PC-3 (cell line): ENCODE data around the gene PLA2G4F. TPM values are rescaled to one million over a fixed set of nuclear protein-coding genes. Genes with fewer than 3 reads are reported as not detected.

Experiments used
- ATAC-seq: fragments of 200-7000 bp; cut with Tn5 transposase; 2 replicates; pipeline ENCODE4 v1.9.1; 2020; ENCODE audit warnings: mild to moderate bottlenecking, moderate library complexity
- BruUV-seq: library from RNA; stranded (reverse); fragments of 400-500 nt; replicated peaks from 2 replicates; lab custom pipeline; 2021; lab: Mats Ljungman, UMichigan
- CTCF ChIA-PET: fragments of 300-600 bp; sonication (Branson Sonifier 250); formaldehyde crosslinking; loops from one replicate; lab custom pipeline; 2022; ENCODE audit warnings: antibody characterized with exemption; lab: Charles Lee
- POLR2A ChIA-PET: fragments of 300-600 bp; sonication (Branson Sonifier 250); formaldehyde crosslinking; loops from one replicate; lab custom pipeline; 2022; ENCODE audit warnings: antibody characterized with exemption; ENCODE audit not compliant: unreplicated experiment; lab: Charles Lee
- DNase-seq: peaks from one replicate; pipeline ENCODE4 v3.0.0-alpha.2; 2015
- H2AFZ ChIP-seq: fragments of 300-600 bp; sonication (generic); 2 replicates; pipeline ENCODE4 v1.6.0; 2016; ENCODE audit warnings: antibody characterized with exemption, low read length
- H3F3A ChIP-seq: fragments of 300-600 bp; sonication (generic); one replicate; pipeline ENCODE4 v1.6.0; 2017; ENCODE audit warnings: antibody characterized with exemption, low read length, control low read depth, mild to moderate bottlenecking; ENCODE audit not compliant: unreplicated experiment
- H3K27ac ChIP-seq: fragments of 300-600 bp; sonication (generic); 2 replicates; pipeline ENCODE4 v1.5.1; 2016; ENCODE audit warnings: mild to moderate bottlenecking, low read length
- H3K27me3 ChIP-seq: fragments of 300-600 bp; sonication (generic); 2 replicates; pipeline ENCODE4 v1.6.1; 2016; ENCODE audit warnings: low read length, mixed read lengths
- H3K36me3 ChIP-seq: fragments of 300-600 bp; sonication (generic); 2 replicates; pipeline ENCODE4 v1.6.1; 2016; ENCODE audit warnings: low read depth, mixed run types, low read length, mixed read lengths
- H3K4me1 ChIP-seq: fragments of 300-600 bp; sonication (generic); 2 replicates; pipeline ENCODE4 v1.5.1; 2016; ENCODE audit warnings: low read length; ENCODE audit not compliant: insufficient read depth
- H3K4me2 ChIP-seq: fragments of 300-600 bp; sonication (generic); 2 replicates; pipeline ENCODE4 v1.6.0; 2016; ENCODE audit warnings: low read length
- H3K4me3 ChIP-seq: fragments of 300-600 bp; sonication (generic); 2 replicates; pipeline ENCODE4 v1.5.1; 2016; ENCODE audit warnings: mild to moderate bottlenecking, low read length, mixed read lengths
- H3K79me2 ChIP-seq: fragments of 300-600 bp; sonication (generic); 2 replicates; pipeline ENCODE4 v1.6.1; 2017; ENCODE audit warnings: low read length, mixed read lengths
- H3K9ac ChIP-seq: fragments of 300-600 bp; sonication (generic); 2 replicates; pipeline ENCODE4 v1.6.0; 2016; ENCODE audit warnings: mild to moderate bottlenecking, low read length
- H3K9me2 ChIP-seq: fragments of 300-600 bp; sonication (generic); replicated peaks from 2 replicates; pipeline ENCODE4 v1.6.1; 2016; ENCODE audit warnings: mixed run types, low read length, mixed read lengths
- H3K9me3 ChIP-seq: fragments of 300-600 bp; sonication (generic); 2 replicates; pipeline ENCODE4 v1.6.1; 2016; ENCODE audit warnings: low read length, mixed read lengths
- H4K20me1 ChIP-seq: fragments of 300-600 bp; sonication (generic); 2 replicates; pipeline ENCODE4 v1.6.1; 2016; ENCODE audit warnings: low read length, mixed read lengths
- CTCF ChIP-seq: fragments of 300-600 bp; sonication (generic); conservative IDR thresholded peaks from 2 replicates; pipeline ENCODE4 v1.5.1; 2017; ENCODE audit warnings: antibody characterized with exemption, low read depth, mild to moderate bottlenecking, low read length
- EZH2 ChIP-seq: fragments of 300-600 bp; sonication (generic); IDR thresholded peaks from one replicate; pipeline ENCODE4 v1.6.1; 2017; ENCODE audit warnings: antibody characterized with exemption, mild to moderate bottlenecking, low read length; ENCODE audit not compliant: unreplicated experiment
- EZH2phosphoT487 ChIP-seq: fragments of 300-600 bp; sonication (generic); IDR thresholded peaks from 2 replicates; pipeline ENCODE4 v1.6.1; 2018; ENCODE audit warnings: mild to moderate bottlenecking, antibody characterized with exemption, low read length, borderline replicate concordance
- intact Hi-C: fragments of 100-400 bp; cut with micrococcal nuclease; formaldehyde crosslinking; loops from 2 replicates; pipeline ENCODE4 v1.9.0; 2023
- total RNA-seq: library from RNA; depleted of rRNA; stranded (reverse); fragments of >200 nt; gene quantifications from 2 replicates; pipeline ENCODE4 v1.2.3, GENCODE V29; 2014

Gene PLA2G4F
- total RNA-seq, 1 experiment from 2014 or later = 5.8 TPM

GRCh38 chr15:42157981-42158765 is 1.7 kb upstream of the PLA2G4F start:
- H3K36me3 ChIP-seq = peaks cover 24% of the 10 kb centered on the region
- H3K9me2 ChIP-seq = no peaks in the 10 kb centered on the region
- no peak overlapping the region for H2AFZ ChIP-seq
- BruUV-seq = no TSS peak
- H3K27me3 ChIP-seq = no peaks in the 10 kb centered on the region
- POLR2A ChIA-PET = no interaction called here
- no peak for ATAC-seq
- H3K79me2 ChIP-seq = no peaks in the 10 kb centered on the region
- H3K4me2 ChIP-seq = no peak overlapping the region
- peaks cover 17% of the 10 kb centered on the region for H3K4me1 ChIP-seq
- TF ChIP-seq EZH2 = no peak
- TF ChIP-seq CTCF = no peak
- TF ChIP-seq EZH2phosphoT487 = no peak
- H4K20me1 ChIP-seq = no peaks in the 10 kb centered on the region
- DNase-seq = peak; percentile 13
- H3F3A ChIP-seq = no peaks in the 10 kb centered on the region
- CTCF ChIA-PET = no interaction called here
- no peak overlapping the region for H3K9ac ChIP-seq
- no peak overlapping the region for H3K27ac ChIP-seq
- no peaks in the 10 kb centered on the region for H3K9me3 ChIP-seq
- intact Hi-C loops = no loop called here
- no peak overlapping the region for H3K4me3 ChIP-seq

GRCh38 chr15:42157381-42157780 is 945 bp upstream of the PLA2G4F start:
- Histone ChIP-seq H3K9me3 (no peaks in the 10 kb centered on the region), H3K79me2 (no peaks in the 10 kb centered on the region), H3F3A (no peaks in the 10 kb centered on the region), H3K9ac (no peak overlapping the region), H3K9me2 (no peaks in the 10 kb centered on the region), H3K27ac (no peak overlapping the region), H3K4me3 (no peak overlapping the region), H4K20me1 (no peaks in the 10 kb centered on the region), H3K27me3 (no peaks in the 10 kb centered on the region), H3K4me1 (peaks cover 17% of the 10 kb centered on the region), H2AFZ (no peak overlapping the region), H3K36me3 (peaks cover 23% of the 10 kb centered on the region), H3K4me2 (no peak overlapping the region)
- DNase-seq (no peak), ATAC-seq (no peak)
- POLR2A ChIA-PET = interaction anchor here (0.6 kb wide), 1 partner anchor 371 kb away, joined by 4 read pairs; no protein-coding TSS in a partner anchor
- intact Hi-C loops = no loop called here
- no TSS peak for BruUV-seq
- TF ChIP-seq CTCF (no peak), EZH2phosphoT487 (no peak), EZH2 (no peak)
- CTCF ChIA-PET = no interaction called here
